ENCODE measurements around the gene TNS2.

TNS2 gene

GRCh38 chr12:53113951-53114350 is 64.1 kb downstream of the TNS2 start:
- no peak for DNase-seq
